HCT116 (cell line): ENCODE data around the gene MORF4L2. TPM values are rescaled to one million over a fixed set of nuclear protein-coding genes. Genes with fewer than 3 reads are reported as not detected.

ENCODE experiments used
- ATAC-seq: fragments of 200-7000 bp; cut with Tn5 transposase; 2 replicates; pipeline ENCODE4 v1.9.1; 2020; ENCODE audit warnings: mild to moderate bottlenecking, moderate library complexity
- BruUV-seq: library from RNA; stranded (reverse); fragments of 400-500 nt; replicated peaks from 2 replicates; lab custom pipeline; 2021; lab: Mats Ljungman, UMichigan
- CTCF ChIA-PET: fragments of 300-600 bp; sonication (Branson Sonifier 250); formaldehyde crosslinking; loops from one replicate; lab custom pipeline; 2021; ENCODE audit warnings: antibody characterized with exemption; lab: Charles Lee
- POLR2A ChIA-PET: fragments of 300-600, 350-600 bp; sonication (Branson Sonifier 250); formaldehyde crosslinking; loops from one replicate; lab custom pipeline; 2021; ENCODE audit warnings: antibody characterized with exemption; lab: Charles Lee
- RAD21 ChIA-PET, 2 experiments: fragments of 300-600 bp; sonication (Branson Sonifier 250); formaldehyde crosslinking; loops; one replicate each; lab custom pipeline; 2023; ENCODE audit warnings: low total read pairs in 2 of 2; ENCODE audit not compliant: uncharacterized antibody in 2 of 2, unreplicated experiment in 2 of 2, low non-redundant PET in 1 of 2; lab: Charles Lee
- DNase-seq: peaks from one replicate; pipeline ENCODE4 v3.0.0-alpha.2; 2010; ENCODE audit warnings: low read depth, low spot score
- H2AFZ ChIP-seq: fragments of 200-600 bp; shearing (Covaris generic), sonication (generic); 2 replicates; pipeline ENCODE4 v1.6.1; 2017; ENCODE audit warnings: low read depth, mixed run types, mixed read lengths, antibody characterized with exemption, low read length; ENCODE audit not compliant: poor library complexity, severe bottlenecking
- H3K27ac ChIP-seq: 2 replicates; pipeline ENCODE4 v1.5.1; 2012; ENCODE audit warnings: low read depth, low read length
- H3K27me3 ChIP-seq: fragments of 200-600 bp; sonication (generic); 2 replicates; pipeline ENCODE4 v1.6.1; 2016; ENCODE audit warnings: mixed run types, low read length, mixed read lengths; ENCODE audit not compliant: insufficient read depth
- H3K36me3 ChIP-seq, 2 experiments: fragments of 200-500 bp in 1 of 2; fragments of 200-600 bp in 1 of 2; sonication (Bioruptor generic) in 1 of 2; sonication (generic) in 1 of 2; 2 replicates each; pipeline versions ENCODE4 v1.5.1 to v1.6.1; 2014 to 2016; ENCODE audit warnings: low read length in 2 of 2, inconsistent platforms in 1 of 2, mixed read lengths in 1 of 2, mixed run types in 1 of 2; ENCODE audit not compliant: insufficient read depth in 2 of 2, control insufficient read depth in 1 of 2
- H3K4me1 ChIP-seq, 2 experiments: fragments of 200-600 bp in 1 of 2; sonication (generic) in 1 of 2; 2 replicates each; pipeline versions ENCODE4 v1.5.1 to v1.6.1; 2012 to 2017; ENCODE audit warnings: low read length in 2 of 2, inconsistent platforms in 1 of 2, mild to moderate bottlenecking in 1 of 2, mixed read lengths in 1 of 2, mixed run types in 1 of 2, moderate library complexity in 1 of 2; ENCODE audit not compliant: insufficient read depth in 2 of 2, control insufficient read depth in 1 of 2
- H3K4me2 ChIP-seq: fragments of 200-600 bp; sonication (generic); 2 replicates; pipeline ENCODE4 v1.6.1; 2017; ENCODE audit warnings: mixed run types, low read length, mixed read lengths
- H3K4me3 ChIP-seq, 2 experiments: fragments of 200-600 bp in 1 of 2; sonication (generic) in 1 of 2; replicated peaks in 1 of 2; 2 replicates each; pipeline ENCODE4 v1.5.1; 2011 to 2016; ENCODE audit warnings: low read length in 2 of 2, control low read depth in 1 of 2, low read depth in 1 of 2, mild to moderate bottlenecking in 1 of 2, mixed read lengths in 1 of 2, mixed run types in 1 of 2
- H3K79me2 ChIP-seq: fragments of 200-600 bp; sonication (generic); 2 replicates; pipeline ENCODE4 v1.6.1; 2017; ENCODE audit warnings: mild to moderate bottlenecking, mixed run types, low read length, moderate library complexity, mixed read lengths; ENCODE audit not compliant: insufficient read depth
- H3K9ac ChIP-seq: fragments of 200-600 bp; sonication (generic); 2 replicates; pipeline ENCODE4 v1.6.1; 2016; ENCODE audit warnings: low read length, mixed read lengths
- H3K9me2 ChIP-seq: fragments of 200-600 bp; sonication (generic), shearing (Covaris generic); 2 replicates; pipeline ENCODE4 v1.6.1; 2017; ENCODE audit warnings: mixed run types, mild to moderate bottlenecking, moderate library complexity; ENCODE audit not compliant: insufficient read depth
- H3K9me3 ChIP-seq, 2 experiments: fragments of 200-500 bp in 1 of 2; fragments of 200-600 bp in 1 of 2; sonication (Bioruptor generic) in 1 of 2; sonication (generic) in 1 of 2; 2 replicates each; pipeline ENCODE4 v1.6.1; 2014 to 2017; ENCODE audit warnings: low read length in 2 of 2, mixed read lengths in 2 of 2, inconsistent platforms in 1 of 2, low read depth in 1 of 2, mild to moderate bottlenecking in 1 of 2, mixed run types in 1 of 2, moderate library complexity in 1 of 2; ENCODE audit not compliant: control insufficient read depth in 1 of 2, insufficient read depth in 1 of 2
- H4K20me1 ChIP-seq: fragments of 200-600 bp; sonication (generic), shearing (Covaris generic); 2 replicates; pipeline ENCODE4 v1.6.1; 2017; ENCODE audit warnings: mixed run types, mild to moderate bottlenecking, moderate library complexity; ENCODE audit not compliant: insufficient read depth
- EGR1 ChIP-seq: IDR thresholded peaks from 2 replicates; pipeline ENCODE4 v1.6.1; 2012; ENCODE audit warnings: low read depth
- EZH2 ChIP-seq: fragments of 200-600 bp; sonication (generic); IDR thresholded peaks from 2 replicates; pipeline ENCODE4 v1.6.1; 2017; ENCODE audit warnings: antibody characterized with exemption, mixed run types
- FOSL1 ChIP-seq: IDR thresholded peaks from 2 replicates; pipeline ENCODE4 v1.6.1; 2012; ENCODE audit warnings: low read depth
- POLR2A ChIP-seq: IDR thresholded peaks from 2 replicates; pipeline ENCODE4 v1.7.0; 2011; ENCODE audit warnings: borderline replicate concordance; ENCODE audit not compliant: insufficient read depth, insufficient read length; ENCODE audit errors: extremely low read depth
- POLR2AphosphoS5 ChIP-seq: IDR thresholded peaks from 2 replicates; pipeline ENCODE4 v1.6.1; 2011; ENCODE audit warnings: mild to moderate bottlenecking, low read depth, low read length, moderate library complexity
- RAD21 ChIP-seq: IDR thresholded peaks from 2 replicates; pipeline ENCODE4 v1.6.1; 2012; ENCODE audit warnings: low read depth, mild to moderate bottlenecking
- SP1 ChIP-seq: IDR thresholded peaks from 2 replicates; pipeline ENCODE4 v1.6.1; 2012; ENCODE audit warnings: low read depth
- TCF7L2 ChIP-seq: IDR thresholded peaks from 2 replicates; pipeline ENCODE4 v1.7.0; 2011; ENCODE audit warnings: borderline replicate concordance, inconsistent platforms; ENCODE audit not compliant: insufficient read depth, insufficient read length; ENCODE audit errors: extremely low read depth
- YY1 ChIP-seq: IDR thresholded peaks from 2 replicates; pipeline ENCODE4 v1.6.1; 2011; ENCODE audit warnings: low read length, low read depth, moderate library complexity, mild to moderate bottlenecking; ENCODE audit not compliant: insufficient replicate concordance; ENCODE audit errors: extremely low read depth
- ZFX ChIP-seq: fragments of 450-650 bp; IDR thresholded peaks from 2 replicates; pipeline ENCODE4 v1.6.1; 2017
- intact Hi-C: fragments of 100-400 bp; cut with micrococcal nuclease; formaldehyde crosslinking; loops from 2 replicates; pipeline ENCODE4 v1.10.0; 2022
- total RNA-seq: library from RNA; stranded (reverse); gene quantifications from one replicate; pipeline ENCODE4 v1.2.1, GENCODE V29; 2021; ENCODE audit not compliant: unreplicated experiment
- TF ChIP-seq, protein P1 (sequence below): IDR thresholded peaks from 2 replicates; pipeline ENCODE4 v1.6.1; 2011; ENCODE audit warnings: mild to moderate bottlenecking, low read length, moderate library complexity; ENCODE audit not compliant: insufficient replicate concordance; ENCODE audit errors: extremely low read depth
- TF ChIP-seq, protein P2 (sequence below): IDR thresholded peaks from 2 replicates; pipeline ENCODE4 v1.6.1; 2012
- TF ChIP-seq, protein P3 (sequence below): IDR thresholded peaks from 2 replicates; pipeline ENCODE4 v1.6.1; 2012
- TF ChIP-seq, protein P4 (sequence below): IDR thresholded peaks from 2 replicates; pipeline ENCODE4 v1.6.1; 2012; ENCODE audit warnings: low read depth

Gene MORF4L2
- total RNA-seq, 1 experiment from 2014 or later, result 308 TPM

DNA sequence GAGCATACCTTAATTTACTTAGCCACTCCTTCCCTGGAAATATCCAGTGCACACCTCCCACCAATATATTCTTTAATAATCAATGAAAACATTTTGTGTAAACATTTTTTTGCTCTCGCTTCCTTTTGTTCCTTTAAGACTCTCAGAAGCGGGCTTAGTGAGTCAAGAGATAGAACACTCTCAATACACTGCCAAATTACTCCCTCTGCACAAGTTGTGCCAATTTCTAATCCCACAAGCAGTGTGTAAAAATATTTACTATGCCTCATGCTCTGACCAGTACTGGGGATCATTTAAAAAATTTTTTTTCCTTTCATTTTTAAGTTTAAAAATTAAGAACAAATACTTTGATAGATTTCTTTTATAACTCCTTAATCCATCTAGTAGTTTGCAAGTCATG, 5.1 kb downstream of the MORF4L2 start:
- POLR2A ChIA-PET, result no interaction called here
- no peaks in the 10 kb centered on the region for H3K9me2 ChIP-seq
- no peaks in the 10 kb centered on the region for H4K20me1 ChIP-seq
- no TSS peak for BruUV-seq
- H3K9me3 ChIP-seq, result no peaks in the 10 kb centered on the region
- ATAC-seq (no peak), DNase-seq (no peak)
- peaks cover 36 to 48% of the 10 kb centered on the region in 2 experiments for H3K36me3 ChIP-seq
- intact Hi-C loops, result no loop called here
- H3K4me2 ChIP-seq, result no peak overlapping the region
- no peak for TF ChIP-seq POLR2AphosphoS5
- H3K4me3 ChIP-seq, result no peak overlapping the region
- H3K4me1 ChIP-seq, result peaks cover 0 to 5% of the 10 kb centered on the region in 2 experiments; a peak in 2 of 4 replicates
- no peak overlapping the region for H3K27ac ChIP-seq
- CTCF ChIA-PET, result no interaction called here
- no peak overlapping the region for H3K9ac ChIP-seq
- no peaks in the 10 kb centered on the region for H3K27me3 ChIP-seq
- H2AFZ ChIP-seq, result no peak overlapping the region
- H3K79me2 ChIP-seq, result peaks cover 69% of the 10 kb centered on the region
- RAD21 ChIA-PET, result no interaction called here

DNA sequence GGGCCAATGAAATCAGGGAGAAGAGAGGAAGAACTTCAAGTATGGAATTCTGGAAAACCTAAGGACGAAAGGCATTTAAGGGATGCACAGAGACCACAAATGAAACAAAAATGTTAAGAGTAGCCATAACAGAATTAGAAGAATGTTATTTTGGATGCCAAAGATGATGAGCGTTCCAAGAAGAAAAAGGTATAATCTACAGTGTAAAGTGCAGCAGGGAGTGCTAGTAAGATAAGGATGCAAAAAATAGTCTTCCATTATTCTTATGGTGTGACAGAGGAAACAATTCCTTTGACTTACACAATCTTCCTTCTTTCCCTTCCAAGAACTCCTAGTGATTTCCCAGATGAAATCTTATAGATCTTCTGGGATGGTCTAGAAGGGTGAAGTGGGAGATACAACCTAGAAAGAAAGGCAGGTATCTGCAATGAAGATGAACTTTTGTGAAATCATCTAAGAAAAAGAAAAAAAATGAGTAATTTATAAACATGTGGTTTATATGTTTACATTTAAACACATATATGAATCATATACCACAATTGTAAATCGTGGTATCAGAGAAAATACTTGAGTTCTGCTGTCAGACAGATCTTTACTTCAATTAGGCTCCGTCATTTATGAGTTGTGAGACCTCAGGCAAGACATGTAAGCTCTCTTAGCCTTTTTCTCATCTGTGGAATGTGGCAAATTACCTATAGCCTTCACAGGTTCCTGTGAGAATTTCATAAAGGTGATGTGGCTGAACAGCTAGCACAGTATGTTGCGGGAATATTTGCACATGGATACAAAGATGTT, 8.1 kb downstream of the MORF4L2 start:
- intact Hi-C loops, result loop anchor here (10.0 kb wide), 1 partner anchor 94 kb away; the partner anchor contains the start of gene TCEAL4
- H3K27me3 ChIP-seq, result no peaks in the 10 kb centered on the region
- H3K9ac ChIP-seq, result no peak overlapping the region
- no TSS peak for BruUV-seq
- ChIA-PET CTCF (no interaction called here), POLR2A (no interaction called here), RAD21 (no interaction called here)
- no peaks in the 10 kb centered on the region for H3K4me1 ChIP-seq
- H3K4me3 ChIP-seq, result no peak overlapping the region
- H3K4me2 ChIP-seq, result no peak overlapping the region
- no peak for DNase-seq
- H3K27ac ChIP-seq, result no peak overlapping the region
- no peak overlapping the region for H2AFZ ChIP-seq
- ATAC-seq, result no peak
- no peaks in the 10 kb centered on the region for H4K20me1 ChIP-seq
- H3K79me2 ChIP-seq, result peaks cover 38% of the 10 kb centered on the region
- peaks cover 19 to 35% of the 10 kb centered on the region in 2 experiments for H3K36me3 ChIP-seq
- H3K9me2 ChIP-seq, result no peaks in the 10 kb centered on the region
- H3K9me3 ChIP-seq, result no peaks in the 10 kb centered on the region
- TF ChIP-seq EGR1 (no peak), ZFX (no peak), RAD21 (no peak), POLR2A (no peak), FOSL1 (no peak), SP1 (no peak), EZH2 (no peak), YY1 (no peak), TCF7L2 (no peak)
- TF ChIP-seq, protein P1, sequence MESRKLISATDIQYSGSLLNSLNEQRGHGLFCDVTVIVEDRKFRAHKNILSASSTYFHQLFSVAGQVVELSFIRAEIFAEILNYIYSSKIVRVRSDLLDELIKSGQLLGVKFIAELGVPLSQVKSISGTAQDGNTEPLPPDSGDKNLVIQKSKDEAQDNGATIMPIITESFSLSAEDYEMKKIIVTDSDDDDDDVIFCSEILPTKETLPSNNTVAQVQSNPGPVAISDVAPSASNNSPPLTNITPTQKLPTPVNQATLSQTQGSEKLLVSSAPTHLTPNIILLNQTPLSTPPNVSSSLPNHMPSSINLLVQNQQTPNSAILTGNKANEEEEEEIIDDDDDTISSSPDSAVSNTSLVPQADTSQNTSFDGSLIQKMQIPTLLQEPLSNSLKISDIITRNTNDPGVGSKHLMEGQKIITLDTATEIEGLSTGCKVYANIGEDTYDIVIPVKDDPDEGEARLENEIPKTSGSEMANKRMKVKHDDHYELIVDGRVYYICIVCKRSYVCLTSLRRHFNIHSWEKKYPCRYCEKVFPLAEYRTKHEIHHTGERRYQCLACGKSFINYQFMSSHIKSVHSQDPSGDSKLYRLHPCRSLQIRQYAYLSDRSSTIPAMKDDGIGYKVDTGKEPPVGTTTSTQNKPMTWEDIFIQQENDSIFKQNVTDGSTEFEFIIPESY, result no peak
- TF ChIP-seq, protein P2, sequence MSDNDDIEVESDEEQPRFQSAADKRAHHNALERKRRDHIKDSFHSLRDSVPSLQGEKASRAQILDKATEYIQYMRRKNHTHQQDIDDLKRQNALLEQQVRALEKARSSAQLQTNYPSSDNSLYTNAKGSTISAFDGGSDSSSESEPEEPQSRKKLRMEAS, result no peak
- TF ChIP-seq, protein P3, sequence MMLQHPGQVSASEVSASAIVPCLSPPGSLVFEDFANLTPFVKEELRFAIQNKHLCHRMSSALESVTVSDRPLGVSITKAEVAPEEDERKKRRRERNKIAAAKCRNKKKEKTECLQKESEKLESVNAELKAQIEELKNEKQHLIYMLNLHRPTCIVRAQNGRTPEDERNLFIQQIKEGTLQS, result no peak
- TF ChIP-seq, protein P4, sequence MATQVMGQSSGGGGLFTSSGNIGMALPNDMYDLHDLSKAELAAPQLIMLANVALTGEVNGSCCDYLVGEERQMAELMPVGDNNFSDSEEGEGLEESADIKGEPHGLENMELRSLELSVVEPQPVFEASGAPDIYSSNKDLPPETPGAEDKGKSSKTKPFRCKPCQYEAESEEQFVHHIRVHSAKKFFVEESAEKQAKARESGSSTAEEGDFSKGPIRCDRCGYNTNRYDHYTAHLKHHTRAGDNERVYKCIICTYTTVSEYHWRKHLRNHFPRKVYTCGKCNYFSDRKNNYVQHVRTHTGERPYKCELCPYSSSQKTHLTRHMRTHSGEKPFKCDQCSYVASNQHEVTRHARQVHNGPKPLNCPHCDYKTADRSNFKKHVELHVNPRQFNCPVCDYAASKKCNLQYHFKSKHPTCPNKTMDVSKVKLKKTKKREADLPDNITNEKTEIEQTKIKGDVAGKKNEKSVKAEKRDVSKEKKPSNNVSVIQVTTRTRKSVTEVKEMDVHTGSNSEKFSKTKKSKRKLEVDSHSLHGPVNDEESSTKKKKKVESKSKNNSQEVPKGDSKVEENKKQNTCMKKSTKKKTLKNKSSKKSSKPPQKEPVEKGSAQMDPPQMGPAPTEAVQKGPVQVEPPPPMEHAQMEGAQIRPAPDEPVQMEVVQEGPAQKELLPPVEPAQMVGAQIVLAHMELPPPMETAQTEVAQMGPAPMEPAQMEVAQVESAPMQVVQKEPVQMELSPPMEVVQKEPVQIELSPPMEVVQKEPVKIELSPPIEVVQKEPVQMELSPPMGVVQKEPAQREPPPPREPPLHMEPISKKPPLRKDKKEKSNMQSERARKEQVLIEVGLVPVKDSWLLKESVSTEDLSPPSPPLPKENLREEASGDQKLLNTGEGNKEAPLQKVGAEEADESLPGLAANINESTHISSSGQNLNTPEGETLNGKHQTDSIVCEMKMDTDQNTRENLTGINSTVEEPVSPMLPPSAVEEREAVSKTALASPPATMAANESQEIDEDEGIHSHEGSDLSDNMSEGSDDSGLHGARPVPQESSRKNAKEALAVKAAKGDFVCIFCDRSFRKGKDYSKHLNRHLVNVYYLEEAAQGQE, result no peak
